Naive thymus-derived CD4-positive, alpha-beta T cell (primary cell): ENCODE results near the gene ERC1. TPM values are rescaled to one million over a fixed set of nuclear protein-coding genes. Genes with fewer than 3 reads are reported as not detected.
A peak's percentile ranks its signal among the peaks of the same experiment; 100 is the strongest.

Source experiments
- ATAC-seq: fragments of 150-1000 bp; cut with Tn5 transposase; 2 replicates; pipeline ENCODE4 v1.10.0; 2021; ENCODE audit warnings: mild to moderate bottlenecking, moderate library complexity
- CTCF ChIA-PET: fragments of 350-600 bp; sonication (Branson Sonifier 250); formaldehyde crosslinking; loops from one replicate; lab custom pipeline; 2021; ENCODE audit warnings: antibody characterized with exemption; lab: Charles Lee
- POLR2A ChIA-PET: fragments of 350-600 bp; sonication (Branson Sonifier 250); formaldehyde crosslinking; loops from one replicate; lab custom pipeline; 2021; ENCODE audit warnings: antibody characterized with exemption, inconsistent platforms; lab: Charles Lee
- DNase-seq, 9 donors: peaks; one replicate each; pipeline versions ENCODE4 v3.0.0 to v3.0.0-alpha.2; 2020 to 2022; ENCODE audit warnings: mixed read lengths in 1 of 9
- H3K27ac ChIP-seq: one replicate; pipeline ENCODE4 v1.7.0; 2013; ENCODE audit warnings: mild to moderate bottlenecking, low read depth, low read length, moderate library complexity
- H3K27me3 ChIP-seq, 2 donors: one replicate each; pipeline ENCODE4 v1.7.0; 2013; ENCODE audit warnings: low read length in 2 of 2, mild to moderate bottlenecking in 2 of 2, moderate library complexity in 2 of 2; ENCODE audit not compliant: control insufficient read depth in 2 of 2, insufficient read depth in 2 of 2
- H3K36me3 ChIP-seq, 3 experiments: 1 replicate in 2 of 3; 2 replicates in 1 of 3; pipeline ENCODE4 v1.7.0; 2013; ENCODE audit warnings: low read length in 3 of 3, mild to moderate bottlenecking in 3 of 3, moderate library complexity in 1 of 3; ENCODE audit not compliant: insufficient read depth in 3 of 3, control insufficient read depth in 2 of 3
- H3K4me1 ChIP-seq, 2 donors: one replicate each; pipeline ENCODE4 v1.7.0; 2013; ENCODE audit warnings: low read length in 2 of 2, mild to moderate bottlenecking in 2 of 2, moderate library complexity in 1 of 2; ENCODE audit not compliant: control insufficient read depth in 2 of 2, insufficient read depth in 2 of 2
- H3K4me3 ChIP-seq: 2 replicates; pipeline ENCODE4 v1.7.0; 2013; ENCODE audit warnings: mild to moderate bottlenecking, low read length
- H3K9me3 ChIP-seq, 3 experiments: 1 replicate in 2 of 3; 2 replicates in 1 of 3; pipeline ENCODE4 v1.7.0; 2013; ENCODE audit warnings: low read length in 3 of 3; ENCODE audit not compliant: control insufficient read depth in 2 of 3
- H3K27ac Mint-ChIP-seq, 9 donors: one replicate each; pipeline ENCODE4 v1.8.0; 2020 to 2022; ENCODE audit warnings: mixed read lengths in 9 of 9, mild to moderate bottlenecking in 8 of 9, moderate library complexity in 5 of 9, inconsistent platforms in 2 of 9
- H3K27me3 Mint-ChIP-seq, 5 donors: one replicate each; pipeline ENCODE4 v1.8.0; 2021 to 2022; ENCODE audit warnings: mixed read lengths in 5 of 5, mild to moderate bottlenecking in 1 of 5
- H3K36me3 Mint-ChIP-seq, 5 donors: one replicate each; pipeline ENCODE4 v1.8.0; 2020 to 2022; ENCODE audit warnings: mixed read lengths in 5 of 5, mild to moderate bottlenecking in 3 of 5, inconsistent platforms in 1 of 5
- H3K4me1 Mint-ChIP-seq, 7 donors: one replicate each; pipeline ENCODE4 v1.8.0; 2020 to 2022; ENCODE audit warnings: mixed read lengths in 7 of 7, mild to moderate bottlenecking in 3 of 7, inconsistent platforms in 1 of 7
- H3K4me3 Mint-ChIP-seq, 10 donors: one replicate each; pipeline ENCODE4 v1.8.0; 2020 to 2022; ENCODE audit warnings: mild to moderate bottlenecking in 10 of 10, mixed read lengths in 10 of 10, moderate library complexity in 6 of 10, inconsistent platforms in 2 of 10
- H3K9me3 Mint-ChIP-seq, 11 donors: one replicate each; pipeline ENCODE4 v1.8.0; 2020 to 2022; ENCODE audit warnings: mixed read lengths in 11 of 11, mild to moderate bottlenecking in 4 of 11, inconsistent platforms in 1 of 11, moderate library complexity in 1 of 11
- intact Hi-C, 2 donors: fragments of 100-400 bp; cut with micrococcal nuclease; formaldehyde crosslinking; loops; one replicate each; pipeline ENCODE4 v1.15.1; 2023
- polyA plus RNA-seq, 2 donors: library from polyadenylated mRNA; unstranded; fragments of 300-500 nt; fragmentation: Illumina TruSeq; gene quantifications; one replicate each; pipeline ENCODE4 v1.2.3, GENCODE V29; 2021
- total RNA-seq, 6 experiments: library from RNA in 5 of 6; stranded (reverse) in 5 of 6; gene quantifications; 1 replicate in 5 of 6; 2 replicates in 1 of 6; pipeline ENCODE4 v1.2.3 and lab custom pipeline; 2021 to 2026

The ERC1 gene
- total and polyA plus RNA-seq, 7 experiments from 2014 or later: 15.9 to 62.0 (median 51.5) TPM

DNA sequence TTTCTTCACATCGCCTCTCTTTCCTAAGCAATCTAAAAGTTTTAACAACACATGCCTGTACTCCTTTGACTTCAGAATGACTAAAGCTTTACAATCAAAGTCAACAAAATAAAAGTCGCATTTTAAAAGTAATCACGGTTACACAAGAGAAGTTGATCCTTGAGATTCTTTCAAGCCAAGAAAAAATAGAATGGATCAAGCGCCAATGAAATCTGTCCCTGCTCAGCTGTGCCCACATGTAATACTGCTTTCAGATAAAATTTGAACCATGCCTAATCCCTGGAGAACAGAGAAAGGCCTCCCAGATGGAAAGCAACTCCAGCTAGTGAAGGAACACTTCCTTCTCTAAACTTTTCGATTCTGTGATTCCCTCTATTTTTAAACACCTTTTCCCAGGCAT, 490.3 kb downstream of the ERC1 start:
- H3K9me3 Mint-ChIP-seq: no peaks in the 10 kb centered on the region

DNA sequence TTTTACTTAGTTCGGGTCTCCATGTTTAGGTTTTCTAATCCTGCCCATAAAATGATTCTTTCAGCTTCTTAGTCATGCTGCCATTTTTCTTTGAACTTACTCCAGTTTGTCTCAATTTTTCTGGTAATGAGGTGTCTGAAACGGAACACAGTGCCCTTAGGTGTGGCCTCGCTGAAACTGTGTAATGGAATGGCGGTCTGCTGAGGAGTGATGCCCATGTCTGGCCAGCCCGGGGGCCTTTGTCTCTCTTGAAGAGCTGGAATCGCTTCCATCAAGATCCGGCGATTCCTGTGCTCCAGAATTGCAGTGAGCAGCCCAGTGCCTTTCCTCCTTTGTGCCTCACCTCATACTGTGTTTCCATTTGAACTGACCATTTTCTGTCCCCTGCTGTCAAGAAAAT, 490.9 kb downstream of the ERC1 start:
- no peaks in the 10 kb centered on the region for H3K27me3 ChIP-seq
- Mint-ChIP-seq H3K9me3 (no peaks in the 10 kb centered on the region), H3K27me3 (peaks cover 0 to 2% (median 0%) of the 10 kb centered on the region in 5 donors), H3K27ac (peak overlapping the region in 1 of 9 donors; percentile 66), H3K4me1 (peaks cover 0 to 10% (median 4%) of the 10 kb centered on the region in 7 donors), H3K4me3 (no peak overlapping the region), H3K36me3 (peaks cover 0 to 25% (median 4%) of the 10 kb centered on the region in 5 donors)
- no peaks in the 10 kb centered on the region for H3K36me3 ChIP-seq
- no peak overlapping the region for H3K4me3 ChIP-seq
- H3K4me1 ChIP-seq: no peaks in the 10 kb centered on the region
- no peak for DNase-seq
- no peak for ATAC-seq
- H3K27ac ChIP-seq: no peak overlapping the region
- intact Hi-C loops: loop anchor here in 1 of 2 donors (10.0 kb wide), 1 partner anchor 103 kb away; no protein-coding TSS in a partner anchor
- ChIA-PET POLR2A (no interaction called here), CTCF (interaction anchor here (0.6 kb wide), 1 partner anchor 180 kb away, joined by 3 read pairs; no protein-coding TSS in a partner anchor)
- no peaks in the 10 kb centered on the region for H3K9me3 ChIP-seq

More for the DNA sequence above, 490.3 kb downstream of the ERC1 start:
- DNase-seq (no peak), ATAC-seq (no peak)
- Histone ChIP-seq H3K36me3 (no peaks in the 10 kb centered on the region), H3K4me1 (no peaks in the 10 kb centered on the region), H3K27ac (no peak overlapping the region), H3K9me3 (no peaks in the 10 kb centered on the region), H3K27me3 (no peaks in the 10 kb centered on the region), H3K4me3 (no peak overlapping the region)
- no peak overlapping the region for H3K4me3 Mint-ChIP-seq
- POLR2A ChIA-PET: no interaction called here
- peaks cover 0 to 6% (median 0%) of the 10 kb centered on the region in 7 donors for H3K4me1 Mint-ChIP-seq
- intact Hi-C loops: loop anchor here in 1 of 2 donors (10.0 kb wide), 1 partner anchor 103 kb away; no protein-coding TSS in a partner anchor
- CTCF ChIA-PET: interaction anchor here (0.6 kb wide), 1 partner anchor 179 kb away, joined by 3 read pairs; no protein-coding TSS in a partner anchor
- H3K36me3 Mint-ChIP-seq: peaks cover 0 to 25% (median 4%) of the 10 kb centered on the region in 5 donors
- H3K27me3 Mint-ChIP-seq: peaks cover 0 to 2% (median 0%) of the 10 kb centered on the region in 5 donors
- H3K27ac Mint-ChIP-seq: no peak overlapping the region

DNA sequence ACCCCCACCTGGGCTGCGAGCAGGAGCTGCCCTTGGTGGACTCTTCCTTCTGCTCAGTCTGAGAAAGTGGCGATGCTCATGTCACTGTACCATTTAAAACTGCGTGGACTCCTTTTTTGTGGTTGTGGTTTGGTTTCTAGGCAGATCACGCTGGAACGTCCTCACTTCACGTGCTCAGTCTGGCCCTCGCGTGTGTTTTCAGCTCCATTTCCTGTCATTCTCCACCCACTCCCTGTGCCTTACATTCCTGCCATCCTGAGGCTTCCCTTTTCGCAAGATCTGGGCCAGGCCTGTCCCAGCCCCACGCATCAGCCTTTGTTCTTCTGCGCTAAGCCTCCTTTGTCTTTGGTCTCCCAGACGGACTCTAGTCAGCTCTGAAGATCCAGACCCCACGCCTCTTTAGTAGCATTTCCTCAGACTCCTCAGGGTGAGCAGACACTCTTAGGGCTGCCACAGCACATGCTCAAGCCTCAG, 497.9 kb downstream of the ERC1 start:
- Histone ChIP-seq H3K4me3 (no peak overlapping the region), H3K9me3 (no peaks in the 10 kb centered on the region), H3K27me3 (no peaks in the 10 kb centered on the region), H3K36me3 (peaks cover 0 to 22% (median 0%) of the 10 kb centered on the region in 3 experiments), H3K4me1 (peaks cover 0 to 23% of the 10 kb centered on the region in 2 donors), H3K27ac (peak overlapping the region; percentile 65)
- no peaks in the 10 kb centered on the region for H3K27me3 Mint-ChIP-seq
- CTCF ChIA-PET: no interaction called here
- peaks cover 12 to 46% (median 33%) of the 10 kb centered on the region in 7 donors for H3K4me1 Mint-ChIP-seq
- POLR2A ChIA-PET: interaction anchor here (0.7 to 1.8 kb wide), 3 partner anchors 24 to 110 kb away, joined by 3 to 7 read pairs (median 4); no protein-coding TSS in a partner anchor
- DNase-seq: peak in 7 of 9 donors; percentile 28 to 72 (median 61)
- peak overlapping the region; percentile 49 to 83 (median 68) for H3K4me3 Mint-ChIP-seq
- ATAC-seq: peak; percentile 80
- H3K36me3 Mint-ChIP-seq: peaks cover 0 to 28% (median 19%) of the 10 kb centered on the region in 5 donors
- H3K9me3 Mint-ChIP-seq: peaks cover 0 to 3% (median 0%) of the 10 kb centered on the region in 11 donors
- intact Hi-C loops: loop anchor here in 1 of 2 donors (5.0 to 10.0 kb wide), 2 partner anchors 43 to 96 kb away; no protein-coding TSS in a partner anchor
- peak overlapping the region; percentile 43 to 97 (median 95) for H3K27ac Mint-ChIP-seq

DNA sequence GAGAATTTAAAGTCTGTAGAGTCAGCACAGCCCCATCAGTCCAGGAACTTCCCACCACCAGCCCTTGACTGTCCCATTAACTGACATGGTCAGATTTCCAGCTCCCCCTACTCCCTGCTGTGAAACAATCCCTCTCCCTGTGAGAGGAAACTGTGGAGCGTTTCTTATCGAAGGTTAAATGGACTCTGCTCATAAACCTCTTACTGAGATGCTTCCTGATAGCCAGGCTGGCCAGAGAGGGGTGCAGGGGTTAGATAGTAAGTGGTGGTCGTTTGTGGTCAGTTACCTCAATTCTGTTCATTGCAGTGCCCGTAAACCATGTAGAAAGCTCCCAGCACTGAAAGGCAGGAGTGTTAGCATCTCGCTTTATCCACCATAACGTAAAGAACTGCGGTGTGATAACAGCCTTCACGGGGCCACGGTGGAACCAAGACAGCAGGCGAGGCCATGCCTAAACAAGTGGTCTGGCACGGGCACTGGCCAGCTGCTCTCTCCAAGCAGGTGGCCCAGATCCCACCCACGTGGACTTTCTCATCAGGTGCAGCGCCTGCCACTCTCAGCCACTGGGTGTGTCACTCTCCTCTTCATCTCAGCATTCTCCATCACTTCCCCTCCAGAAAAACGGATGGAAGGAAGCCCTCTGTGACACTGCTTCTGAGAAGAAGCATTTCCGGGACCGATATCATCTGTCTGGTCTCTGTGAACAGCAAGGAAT, 501.1 kb downstream of the ERC1 start:
- no peaks in the 10 kb centered on the region for H3K27me3 ChIP-seq
- H3K4me3 ChIP-seq: no peak overlapping the region
- ATAC-seq: no peak
- Mint-ChIP-seq H3K27me3 (no peaks in the 10 kb centered on the region), H3K4me3 (no peak overlapping the region), H3K27ac (peak overlapping the region in 8 of 9 donors; percentile 7 to 95 (median 44)), H3K4me1 (peaks cover 12 to 40% (median 28%) of the 10 kb centered on the region in 7 donors), H3K36me3 (peaks cover 0 to 28% (median 19%) of the 10 kb centered on the region in 5 donors), H3K9me3 (peaks cover 0 to 3% (median 0%) of the 10 kb centered on the region in 11 donors)
- intact Hi-C loops: no loop called here
- H3K4me1 ChIP-seq: peaks cover 0 to 23% of the 10 kb centered on the region in 2 donors
- CTCF ChIA-PET: no interaction called here
- POLR2A ChIA-PET: no interaction called here
- no peak overlapping the region for H3K27ac ChIP-seq
- DNase-seq: no peak
- peaks cover 0 to 22% (median 0%) of the 10 kb centered on the region in 3 experiments for H3K36me3 ChIP-seq
- H3K9me3 ChIP-seq: no peaks in the 10 kb centered on the region

DNA sequence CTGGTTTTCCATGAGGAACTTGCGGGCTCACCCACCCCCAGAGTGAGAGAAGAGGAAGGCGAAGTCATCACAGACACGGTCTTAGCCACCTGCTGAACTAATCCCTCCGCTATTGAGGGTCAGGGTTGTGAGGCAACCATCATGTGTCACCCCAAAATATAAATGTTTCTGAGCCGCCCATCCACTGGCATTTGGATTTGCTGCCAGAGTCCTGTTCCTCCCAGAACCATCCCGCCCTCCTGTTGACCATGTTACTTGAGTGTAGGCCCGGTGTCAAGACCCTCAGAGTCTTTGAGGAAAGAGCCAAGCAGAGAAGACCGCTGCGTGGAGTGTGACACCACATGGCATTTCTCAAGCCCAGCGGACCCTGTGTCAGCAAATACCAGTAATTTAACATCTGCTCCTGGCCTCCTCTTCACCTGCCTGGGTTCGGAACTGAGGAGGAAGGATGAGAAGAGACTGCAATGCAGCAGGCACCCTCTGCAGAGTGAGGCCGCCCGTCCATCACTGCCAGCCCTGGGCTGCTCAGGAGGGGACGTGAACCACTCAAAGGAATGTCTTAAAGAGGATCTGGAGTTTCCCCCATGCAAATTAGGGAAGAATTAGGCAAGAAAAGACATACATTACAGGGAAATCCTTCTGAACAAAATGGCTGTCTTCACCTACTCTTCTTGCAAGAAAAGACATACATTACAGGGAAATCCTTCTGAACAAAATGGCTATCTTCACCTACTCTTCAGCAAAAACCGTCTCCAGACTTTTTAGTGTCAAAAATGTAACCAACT, 502.9 kb downstream of the ERC1 start:
- no peaks in the 10 kb centered on the region for H3K27me3 ChIP-seq
- DNase-seq (no peak), ATAC-seq (no peak)
- ChIA-PET POLR2A (no interaction called here), CTCF (no interaction called here)
- Mint-ChIP-seq H3K27ac (peak overlapping the region in 3 of 9 donors; percentile 33 to 69 (median 43)), H3K27me3 (no peaks in the 10 kb centered on the region), H3K9me3 (peaks cover 0 to 2% (median 0%) of the 10 kb centered on the region in 11 donors), H3K4me1 (peaks cover 3 to 23% (median 16%) of the 10 kb centered on the region in 7 donors), H3K36me3 (peaks cover 0 to 31% (median 22%) of the 10 kb centered on the region in 5 donors), H3K4me3 (no peak overlapping the region)
- H3K9me3 ChIP-seq: no peaks in the 10 kb centered on the region
- peaks cover 0 to 6% of the 10 kb centered on the region in 2 donors for H3K4me1 ChIP-seq
- no peak overlapping the region for H3K4me3 ChIP-seq
- H3K27ac ChIP-seq: no peak overlapping the region
- intact Hi-C loops: no loop called here
- peaks cover 0 to 22% (median 0%) of the 10 kb centered on the region in 3 experiments for H3K36me3 ChIP-seq

DNA sequence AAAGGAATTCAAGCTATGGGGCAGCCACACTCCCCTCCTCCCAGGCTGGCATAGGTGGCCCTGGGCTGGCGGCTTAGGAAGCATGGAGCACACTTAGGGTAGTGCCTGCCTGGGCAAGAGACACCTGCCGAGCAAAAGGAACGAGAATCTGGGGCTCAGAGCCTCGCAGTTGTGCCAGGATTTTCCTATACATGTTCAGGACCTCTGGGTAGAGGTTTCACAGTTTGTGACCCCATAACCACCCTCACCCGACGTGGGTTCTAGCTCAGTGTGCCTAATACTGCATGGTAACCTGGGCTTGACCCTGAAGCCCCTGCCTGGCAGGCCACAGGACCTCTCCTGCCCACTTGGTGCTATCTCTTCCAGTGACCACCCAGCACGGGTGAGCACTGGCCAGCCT, 503.8 kb downstream of the ERC1 start:
- ChIA-PET POLR2A (no interaction called here), CTCF (no interaction called here)
- H3K4me3 Mint-ChIP-seq: no peak overlapping the region

More for the DNA sequence above, 503.8 kb downstream of the ERC1 start:
- Histone ChIP-seq H3K4me3 (no peak overlapping the region), H3K27ac (no peak overlapping the region), H3K4me1 (no peaks in the 10 kb centered on the region), H3K36me3 (peaks cover 0 to 22% (median 0%) of the 10 kb centered on the region in 3 experiments), H3K27me3 (no peaks in the 10 kb centered on the region), H3K9me3 (no peaks in the 10 kb centered on the region)
- H3K9me3 Mint-ChIP-seq: peaks cover 0 to 2% (median 0%) of the 10 kb centered on the region in 11 donors
- intact Hi-C loops: no loop called here
- H3K36me3 Mint-ChIP-seq: peaks cover 0 to 31% (median 22%) of the 10 kb centered on the region in 5 donors
- H3K4me1 Mint-ChIP-seq: peaks cover 0 to 14% (median 7%) of the 10 kb centered on the region in 7 donors
- no peaks in the 10 kb centered on the region for H3K27me3 Mint-ChIP-seq
- DNase-seq (no peak), ATAC-seq (no peak)
- H3K27ac Mint-ChIP-seq: peak overlapping the region in 1 of 9 donors; percentile 59
